SH-SY5Y (cell line): ENCODE results near the gene NOL6.
A peak's percentile ranks its signal among the peaks of the same experiment; 100 is the strongest.

ENCODE experiments used
- GATA2 ChIP-seq: IDR thresholded peaks from 2 replicates; pipeline ENCODE4 v1.6.1; 2011; ENCODE audit warnings: mild to moderate bottlenecking, low read depth, low read length
- GATA3 ChIP-seq: IDR thresholded peaks from 2 replicates; pipeline ENCODE4 v1.6.1; 2011; ENCODE audit warnings: low read depth, mild to moderate bottlenecking, low read length, moderate library complexity

The NOL6 gene

GRCh38 chr9:33473643-33474352, at the start of gene NOL6:
Gene NOL6 (minus strand): TSS chr9:33473924. CDS start chr9:33473842, 82 bp downstream.
- TF ChIP-seq GATA3 = no peak
- 0 out of 2 replicates have a peak, but pooled peaks have one; percentile 30 for TF ChIP-seq GATA2

- no peak for TF ChIP-seq GATA3
- TF ChIP-seq GATA2 = no peak
Measured at GRCh38 chr9:33517373-33517772, 43.6 kb upstream of the NOL6 start.

- TF ChIP-seq GATA3 (no peak), GATA2 (no peak)
Measured at GRCh38 chr9:33510262-33511183, 36.8 kb upstream of the NOL6 start.

GRCh38 chr9:33506626-33507370, 33.1 kb upstream of the NOL6 start:
- TF ChIP-seq GATA3 (no peak), GATA2 (no peak)

- no peak for TF ChIP-seq GATA2
- no peak for TF ChIP-seq GATA3
Measured at GRCh38 chr9:33498387-33498786, 24.7 kb upstream of the NOL6 start.

GRCh38 chr9:33489066-33489465, 15.3 kb upstream of the NOL6 start:
- no peak for TF ChIP-seq GATA3
- no peak for TF ChIP-seq GATA2

GRCh38 chr9:33480976-33481375, 7.3 kb upstream of the NOL6 start:
- TF ChIP-seq GATA2 (no peak), GATA3 (no peak)

GRCh38 chr9:33480106-33480505, 6.4 kb upstream of the NOL6 start:
- TF ChIP-seq GATA3 (no peak), GATA2 (no peak)

- TF ChIP-seq GATA2 (no peak), GATA3 (no peak)
Measured at GRCh38 chr9:33476503-33476902, 2.8 kb upstream of the NOL6 start.

GRCh38 chr9:33475357-33475756, 1.6 kb upstream of the NOL6 start:
- TF ChIP-seq GATA2 (no peak), GATA3 (no peak)

- TF ChIP-seq GATA2 = no peak
- TF ChIP-seq GATA3 = no peak
Measured at GRCh38 chr9:33472881-33473615, 676 bp downstream of the NOL6 start.

GRCh38 chr9:33472171-33472880, 1.4 kb downstream of the NOL6 start:
- TF ChIP-seq GATA2 (no peak), GATA3 (no peak)

GRCh38 chr9:33471361-33471760, 2.4 kb downstream of the NOL6 start:
- no peak for TF ChIP-seq GATA3
- TF ChIP-seq GATA2 = no peak
